ENCODE measurements around the gene POLR2L. TPM values are rescaled to one million over a fixed set of nuclear protein-coding genes. Genes with fewer than 3 reads are reported as not detected.

POLR2L gene
- total RNA-seq, 1 experiment from 2014 or later, result 107 TPM

- Mint-ChIP-seq H3K36me3 (ENCODE audit: insufficient read depth, unreplicated experiment) (peaks cover 91% of the 10 kb centered on the region), H3K4me3 (ENCODE audit: low read depth, unreplicated experiment) (peak overlapping the region; percentile 78), H3K9me3 (ENCODE audit: low read depth, unreplicated experiment) (no peaks in the 10 kb centered on the region), H3K4me1 (ENCODE audit: low read depth, unreplicated experiment) (peaks cover 34% of the 10 kb centered on the region), H3K27ac (ENCODE audit: unreplicated experiment) (peak overlapping the region; percentile 1), H3K27me3 (ENCODE audit: unreplicated experiment) (no peaks in the 10 kb centered on the region)
- CTCF ChIA-PET, result interaction anchor here (1.1 kb wide), 1 partner anchor 12 kb away, joined by 5 read pairs; the partner anchor contains the start of gene PNPLA2
- TF ChIP-seq, protein P1, sequence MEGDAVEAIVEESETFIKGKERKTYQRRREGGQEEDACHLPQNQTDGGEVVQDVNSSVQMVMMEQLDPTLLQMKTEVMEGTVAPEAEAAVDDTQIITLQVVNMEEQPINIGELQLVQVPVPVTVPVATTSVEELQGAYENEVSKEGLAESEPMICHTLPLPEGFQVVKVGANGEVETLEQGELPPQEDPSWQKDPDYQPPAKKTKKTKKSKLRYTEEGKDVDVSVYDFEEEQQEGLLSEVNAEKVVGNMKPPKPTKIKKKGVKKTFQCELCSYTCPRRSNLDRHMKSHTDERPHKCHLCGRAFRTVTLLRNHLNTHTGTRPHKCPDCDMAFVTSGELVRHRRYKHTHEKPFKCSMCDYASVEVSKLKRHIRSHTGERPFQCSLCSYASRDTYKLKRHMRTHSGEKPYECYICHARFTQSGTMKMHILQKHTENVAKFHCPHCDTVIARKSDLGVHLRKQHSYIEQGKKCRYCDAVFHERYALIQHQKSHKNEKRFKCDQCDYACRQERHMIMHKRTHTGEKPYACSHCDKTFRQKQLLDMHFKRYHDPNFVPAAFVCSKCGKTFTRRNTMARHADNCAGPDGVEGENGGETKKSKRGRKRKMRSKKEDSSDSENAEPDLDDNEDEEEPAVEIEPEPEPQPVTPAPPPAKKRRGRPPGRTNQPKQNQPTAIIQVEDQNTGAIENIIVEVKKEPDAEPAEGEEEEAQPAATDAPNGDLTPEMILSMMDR (IDR thresholded peaks at IDR 0.05; ENCODE audit: unreplicated experiment), result no peak
- no TSS peak for BruUV-seq (replicated peaks)
- intact Hi-C loops (cut with micrococcal nuclease; ENCODE audit: unreplicated experiment), result no loop called here
- no peak for DNase-seq
Measured at GRCh38 chr11:831118-831864, 11.0 kb downstream of the POLR2L start.

DNA sequence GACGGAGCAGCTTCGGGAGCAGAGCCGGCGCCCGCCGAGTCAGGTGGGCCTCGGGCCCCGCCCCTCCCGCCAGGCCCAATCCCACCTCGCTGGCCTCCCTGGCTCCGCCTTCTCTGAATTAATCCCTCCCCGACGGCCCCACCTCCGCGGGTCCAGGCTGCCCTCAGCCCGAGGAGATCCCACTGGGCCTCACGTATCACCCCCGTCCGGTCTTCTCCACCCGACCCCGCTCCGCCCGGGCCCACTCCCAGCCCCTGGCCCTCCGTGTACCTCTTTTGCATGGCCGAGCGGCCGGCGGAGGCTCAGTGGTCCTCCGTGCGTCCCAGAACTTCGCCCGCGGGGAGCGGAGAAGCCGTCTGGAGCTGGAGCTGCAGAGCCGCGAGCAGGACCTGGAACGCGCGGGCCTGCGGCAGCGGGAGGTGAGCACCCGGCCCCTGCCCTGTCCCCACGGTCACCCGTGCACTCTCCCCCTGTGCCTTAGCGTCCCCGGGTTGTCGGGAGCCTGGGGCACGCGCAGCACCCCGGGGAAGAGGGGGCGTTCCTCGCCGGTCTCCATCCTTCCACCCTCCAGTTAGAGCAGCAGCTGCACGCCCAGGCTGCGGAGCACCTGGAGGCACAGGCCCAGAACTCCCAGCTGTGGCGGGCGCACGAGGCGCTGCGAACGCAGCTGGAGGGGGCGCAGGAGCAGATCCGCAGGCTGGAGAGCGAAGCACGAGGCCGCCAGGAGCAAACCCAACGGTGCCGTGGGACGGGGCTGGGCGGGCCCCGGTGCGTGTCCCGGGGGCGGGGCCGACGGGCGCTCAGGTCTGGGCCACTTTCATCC, 11.8 kb downstream of the POLR2L start:
- Mint-ChIP-seq H3K4me3 (ENCODE audit: low read depth, unreplicated experiment) (peak overlapping the region; percentile 78), H3K9me3 (ENCODE audit: low read depth, unreplicated experiment) (no peaks in the 10 kb centered on the region), H3K27me3 (ENCODE audit: unreplicated experiment) (no peaks in the 10 kb centered on the region), H3K4me1 (ENCODE audit: low read depth, unreplicated experiment) (peaks cover 36% of the 10 kb centered on the region), H3K36me3 (ENCODE audit: insufficient read depth, unreplicated experiment) (peaks cover 87% of the 10 kb centered on the region), H3K27ac (ENCODE audit: unreplicated experiment) (peak overlapping the region; percentile 56)
- intact Hi-C loops (cut with micrococcal nuclease; ENCODE audit: unreplicated experiment), result no loop called here
- no TSS peak for BruUV-seq (replicated peaks)
- DNase-seq, result peak; percentile 85
- TF ChIP-seq, protein P1 (IDR thresholded peaks at IDR 0.05; ENCODE audit: unreplicated experiment), result no peak
- CTCF ChIA-PET, result interaction anchor here (0.6 kb wide), 1 partner anchor 323 kb away, joined by 3 read pairs; no protein-coding TSS in a partner anchor

GRCh38 chr11:829847-830294, 12.5 kb downstream of the POLR2L start:
- Mint-ChIP-seq H3K9me3 (ENCODE audit: low read depth, unreplicated experiment) (no peaks in the 10 kb centered on the region), H3K27ac (ENCODE audit: unreplicated experiment) (peak overlapping the region; percentile 75), H3K36me3 (ENCODE audit: insufficient read depth, unreplicated experiment) (peaks cover 87% of the 10 kb centered on the region), H3K4me3 (ENCODE audit: low read depth, unreplicated experiment) (peak overlapping the region; percentile 78), H3K27me3 (ENCODE audit: unreplicated experiment) (no peaks in the 10 kb centered on the region), H3K4me1 (ENCODE audit: low read depth, unreplicated experiment) (peaks cover 43% of the 10 kb centered on the region)
- DNase-seq, result no peak
- intact Hi-C loops (cut with micrococcal nuclease; ENCODE audit: unreplicated experiment), result no loop called here
- CTCF ChIA-PET, result interaction anchor here (0.6 kb wide), 1 partner anchor 324 kb away, joined by 3 read pairs; no protein-coding TSS in a partner anchor
- BruUV-seq (replicated peaks), result no TSS peak
- TF ChIP-seq, protein P1 (IDR thresholded peaks at IDR 0.05; ENCODE audit: unreplicated experiment), result no peak

DNA sequence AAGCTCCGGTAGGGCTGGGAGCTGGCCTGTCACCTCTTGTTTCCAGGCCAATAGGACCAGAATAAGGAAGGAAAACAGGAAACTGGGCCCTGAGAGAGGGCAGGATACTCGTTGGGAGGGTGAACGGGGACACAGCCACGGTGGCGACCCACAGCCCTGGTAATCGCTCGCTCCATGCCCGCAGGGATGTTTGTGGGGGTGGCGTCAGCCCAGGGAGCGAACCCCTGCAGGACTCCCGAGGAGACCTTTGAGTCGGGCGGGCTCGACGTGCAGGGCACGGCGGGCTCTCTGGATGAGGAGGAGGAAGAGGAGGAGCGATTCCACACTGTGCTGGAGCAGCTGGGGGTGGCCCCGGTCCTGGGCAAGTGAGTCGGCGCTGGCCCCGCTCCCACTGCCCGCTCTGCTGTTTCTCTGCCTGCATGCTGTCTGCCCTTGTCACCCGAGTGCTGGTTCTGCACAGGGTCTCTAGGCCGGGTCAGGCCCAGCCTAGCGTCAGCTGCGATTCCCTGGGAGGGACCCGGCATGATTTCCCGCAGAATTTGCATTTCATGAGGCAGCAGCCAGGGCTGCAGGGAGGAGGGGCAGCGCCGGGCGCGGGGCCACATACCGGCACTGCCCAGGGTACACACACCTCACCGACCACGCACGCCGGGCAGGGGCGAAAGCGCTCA, 13.0 kb downstream of the POLR2L start:
- CTCF ChIA-PET, result interaction anchor here (0.6 kb wide), 1 partner anchor 325 kb away, joined by 3 read pairs; no protein-coding TSS in a partner anchor
- intact Hi-C loops (cut with micrococcal nuclease; ENCODE audit: unreplicated experiment), result no loop called here
- Mint-ChIP-seq H3K4me1 (ENCODE audit: low read depth, unreplicated experiment) (peaks cover 45% of the 10 kb centered on the region), H3K27ac (ENCODE audit: unreplicated experiment) (peak overlapping the region; percentile 75), H3K36me3 (ENCODE audit: insufficient read depth, unreplicated experiment) (peaks cover 87% of the 10 kb centered on the region), H3K27me3 (ENCODE audit: unreplicated experiment) (no peaks in the 10 kb centered on the region), H3K9me3 (ENCODE audit: low read depth, unreplicated experiment) (no peaks in the 10 kb centered on the region), H3K4me3 (ENCODE audit: low read depth, unreplicated experiment) (peak overlapping the region; percentile 78)
- TF ChIP-seq, protein P1 (IDR thresholded peaks at IDR 0.05; ENCODE audit: unreplicated experiment), result no peak
- BruUV-seq (replicated peaks), result no TSS peak
- DNase-seq, result no peak
